Myocyte (in vitro differentiated cells): ENCODE data around the gene DUSP19. TPM values are rescaled to one million over a fixed set of nuclear protein-coding genes. Genes with fewer than 3 reads are reported as not detected.
"Not testable (repeated sequence)": the region's sequence is repeated elsewhere in the genome, so short reads cannot be mapped to it uniquely, and the experiment has no call there.

Experiments
- DNase-seq: peaks from one replicate; pipeline ENCODE4 v3.0.0-alpha.2; 2012; ENCODE audit warnings: low read depth
- polyA plus RNA-seq: library from polyadenylated mRNA; unstranded; fragments of >200 nt; gene quantifications from one replicate; pipeline ENCODE4 v1.2.1, GENCODE V29; 2012; ENCODE audit warnings: missing spikeins
- total RNA-seq: library from RNA; depleted of rRNA; stranded (reverse); fragments of >200 nt; gene quantifications from 2 replicates; pipeline ENCODE4 v1.2.3, GENCODE V29; 2014

The DUSP19 gene, protein sequence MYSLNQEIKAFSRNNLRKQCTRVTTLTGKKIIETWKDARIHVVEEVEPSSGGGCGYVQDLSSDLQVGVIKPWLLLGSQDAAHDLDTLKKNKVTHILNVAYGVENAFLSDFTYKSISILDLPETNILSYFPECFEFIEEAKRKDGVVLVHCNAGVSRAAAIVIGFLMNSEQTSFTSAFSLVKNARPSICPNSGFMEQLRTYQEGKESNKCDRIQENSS
- total RNA-seq = 5.3 and 5.9 TPM in 2 replicates
- 2.0 TPM for polyA plus RNA-seq

GRCh38 chr2:183078464-183079138 is at the start of gene DUSP19:
Gene DUSP19, plus strand, starts transcription at chr2:183078747. Its CDS starts 187 bp downstream, at chr2:183078934.
- DNase-seq = peak; percentile 95

GRCh38 chr2:183029219-183029618 is 49.3 kb upstream of the DUSP19 start:
- no peak for DNase-seq

GRCh38 chr2:183031911-183032794 is 46.4 kb upstream of the DUSP19 start:
- DNase-seq = no peak

DNA sequence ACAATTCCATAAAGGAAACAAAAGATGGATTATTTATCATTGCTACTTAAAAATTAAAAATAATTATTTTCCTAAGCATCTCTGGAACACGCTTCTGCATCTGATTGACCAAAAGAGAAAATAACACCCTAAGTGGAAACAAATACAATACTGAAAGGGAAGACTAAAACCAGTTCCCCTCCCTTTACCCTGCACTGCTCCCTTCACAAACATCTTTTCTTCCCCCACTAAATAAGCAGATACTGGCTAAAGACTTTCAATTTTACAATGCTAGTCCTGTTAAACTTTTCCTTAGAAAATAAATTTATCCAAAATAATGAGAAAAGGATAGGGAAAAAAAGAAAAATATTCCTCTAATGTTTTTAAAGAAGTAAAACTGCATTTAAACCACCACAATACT is 44.6 kb upstream of the DUSP19 start:
- no peak for DNase-seq

DNA sequence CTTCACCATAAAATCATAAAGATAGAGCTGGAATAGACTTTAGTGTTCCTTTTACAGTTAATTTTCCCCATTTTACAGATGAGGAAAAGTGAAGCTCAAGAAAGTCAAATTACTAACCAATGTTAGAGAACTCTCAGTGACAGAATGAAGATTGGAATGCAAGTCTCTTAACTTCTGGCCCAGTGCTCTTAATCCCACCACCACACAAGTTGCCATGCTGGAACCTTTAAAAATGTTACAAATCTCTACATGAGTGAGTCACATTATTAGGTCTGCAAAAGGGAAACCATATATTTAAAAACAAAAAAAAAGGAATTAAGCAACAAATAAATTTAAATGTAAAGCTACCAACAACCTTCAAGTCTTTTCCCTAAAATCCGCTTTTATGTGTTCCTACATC is 43.7 kb upstream of the DUSP19 start:
- DNase-seq = peak; percentile 32

DNA sequence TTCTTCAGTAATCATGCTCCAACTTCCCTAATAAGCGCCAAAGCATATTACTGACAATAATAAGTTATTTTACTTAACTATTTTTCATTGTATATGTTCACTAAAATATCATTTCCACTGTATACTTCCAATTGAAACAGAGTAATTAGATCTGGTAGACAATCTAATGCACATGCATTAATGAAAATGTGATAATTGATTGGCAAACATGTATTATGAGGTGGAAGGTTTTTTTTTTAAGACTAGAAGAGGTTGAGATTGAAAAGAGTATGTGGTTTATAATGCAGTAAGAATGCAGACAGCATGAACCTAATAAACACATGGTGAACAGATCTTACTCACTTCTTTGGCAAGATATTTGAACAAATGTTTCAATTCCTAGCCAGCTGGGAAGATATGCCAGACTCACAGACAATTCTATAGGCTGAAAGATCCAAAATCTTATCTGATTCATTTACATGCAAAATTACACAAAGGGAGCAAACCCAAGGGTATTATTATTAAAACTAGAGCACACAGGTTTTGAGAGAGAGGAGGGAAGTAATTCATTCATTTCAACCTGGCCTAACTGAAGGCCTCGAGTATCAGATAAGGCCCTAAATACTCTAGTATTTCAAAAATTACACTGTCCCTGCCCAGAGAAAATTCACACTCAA is 43.1 kb upstream of the DUSP19 start:
- no peak for DNase-seq

DNA sequence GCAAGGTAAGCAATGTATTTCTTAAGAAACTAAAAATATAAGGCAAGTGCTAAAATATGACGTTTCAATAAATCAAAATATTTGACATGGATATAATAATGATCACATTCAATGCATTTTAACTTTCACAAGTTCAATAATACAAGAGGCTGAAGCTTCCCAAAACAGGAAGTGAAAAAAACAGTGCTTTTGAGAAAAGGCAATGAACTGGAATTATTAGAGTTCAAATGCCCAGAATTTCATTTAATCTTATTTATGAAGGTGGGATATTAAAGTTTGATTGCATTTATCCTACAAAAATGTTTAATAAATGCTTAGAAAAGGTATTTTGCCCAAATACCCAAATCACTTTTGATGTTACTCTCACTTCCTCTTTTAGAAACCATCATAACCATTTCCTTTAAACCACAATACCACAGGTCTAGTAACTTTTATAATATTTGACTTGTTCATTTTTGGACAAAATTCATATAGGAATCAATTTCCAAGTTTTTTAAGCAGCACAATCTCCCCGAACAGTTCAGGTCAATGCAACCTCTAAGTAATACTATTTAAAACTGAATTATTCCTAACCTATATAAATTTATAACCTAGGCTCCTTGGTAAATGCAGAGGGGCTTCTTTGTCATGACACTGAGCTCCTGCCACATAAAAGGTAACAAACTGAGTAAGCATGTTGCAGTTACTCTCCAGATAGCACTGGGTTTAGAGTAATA is 42.4 kb upstream of the DUSP19 start:
- DNase-seq = no peak

- no peak for DNase-seq
Observed at GRCh38 chr2:183037074-183037552, 41.4 kb upstream of the DUSP19 start.

- peak; percentile 51 for DNase-seq
Observed at GRCh38 chr2:183037553-183038340, 40.8 kb upstream of the DUSP19 start.

DNA sequence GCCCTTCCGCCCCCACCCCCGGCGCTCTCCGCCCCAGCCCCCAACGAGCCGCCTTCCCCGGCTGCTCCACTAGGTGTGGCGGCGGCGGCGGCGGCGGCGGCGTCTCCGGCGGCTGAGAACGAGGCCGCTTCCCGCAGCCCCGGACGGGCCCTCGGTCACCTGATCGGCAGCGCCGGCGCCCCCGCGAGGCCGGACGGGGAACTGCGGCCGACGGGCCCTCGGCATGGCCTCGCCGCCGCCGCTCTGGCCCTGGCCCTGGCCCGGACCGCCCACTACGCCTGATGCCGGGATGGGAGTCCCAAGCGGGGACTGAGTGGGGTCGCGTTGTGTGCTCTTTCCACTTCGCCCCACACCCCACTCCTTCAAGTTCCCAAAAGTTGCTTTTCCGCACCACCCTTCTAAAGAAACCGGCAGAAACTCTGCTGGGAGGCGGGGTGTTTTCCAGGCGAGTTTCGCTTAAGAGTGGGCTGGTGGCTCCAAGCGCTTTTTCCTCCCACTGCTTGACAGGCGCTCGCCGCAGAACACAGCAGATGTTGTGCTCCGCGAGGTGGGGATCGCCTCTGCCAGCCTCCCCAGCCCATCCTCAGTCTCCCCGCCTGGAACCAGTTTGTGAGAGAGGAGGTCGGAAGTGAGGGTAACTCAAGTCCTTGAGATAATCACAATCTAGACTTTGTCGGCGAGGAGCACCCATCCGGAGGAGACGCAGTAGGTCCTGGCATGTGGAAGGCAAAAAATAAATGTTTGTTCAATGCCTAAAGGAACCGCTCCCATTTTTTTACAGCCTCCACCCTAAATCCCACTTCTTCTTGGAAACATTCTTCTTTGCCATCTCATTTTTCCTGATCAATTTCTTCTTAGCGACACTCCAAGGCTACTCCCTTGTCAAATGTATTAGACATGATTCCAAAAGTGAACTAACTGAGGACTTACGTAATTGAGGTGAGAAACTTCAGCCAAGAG is 39.9 kb upstream of the DUSP19 start, which contains the start of gene NCKAP1:
TSS of gene NCKAP1 (minus strand) at position 117 of the 960 bp plus-strand sequence. CDS start 358 bp downstream, outside the sequence.
- peak; percentile 89 for DNase-seq

DNA sequence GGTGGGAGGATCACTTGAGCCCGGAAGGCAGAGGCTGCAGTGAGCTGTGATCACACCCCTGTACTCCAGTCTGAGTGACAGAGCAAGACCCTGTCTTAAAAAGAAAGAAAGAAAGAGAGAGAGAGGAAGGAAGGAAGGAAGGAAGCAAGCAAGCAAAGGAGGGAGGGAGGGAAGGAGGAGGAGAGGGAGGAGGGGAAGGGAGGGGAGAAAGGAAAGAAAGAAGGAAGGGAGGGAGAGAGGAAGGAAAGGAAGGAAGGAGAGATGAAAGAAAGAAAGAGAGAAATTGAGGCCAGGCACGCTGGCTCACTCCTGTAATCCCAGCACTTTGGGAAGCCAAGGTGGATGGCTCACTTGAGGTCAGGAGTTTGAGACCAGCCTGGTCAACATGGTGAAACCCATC is 37.9 kb upstream of the DUSP19 start:
- DNase-seq = no peak

GRCh38 chr2:183043580-183043979 is 35.0 kb upstream of the DUSP19 start:
- DNase-seq = not testable (repeated sequence)

DNA sequence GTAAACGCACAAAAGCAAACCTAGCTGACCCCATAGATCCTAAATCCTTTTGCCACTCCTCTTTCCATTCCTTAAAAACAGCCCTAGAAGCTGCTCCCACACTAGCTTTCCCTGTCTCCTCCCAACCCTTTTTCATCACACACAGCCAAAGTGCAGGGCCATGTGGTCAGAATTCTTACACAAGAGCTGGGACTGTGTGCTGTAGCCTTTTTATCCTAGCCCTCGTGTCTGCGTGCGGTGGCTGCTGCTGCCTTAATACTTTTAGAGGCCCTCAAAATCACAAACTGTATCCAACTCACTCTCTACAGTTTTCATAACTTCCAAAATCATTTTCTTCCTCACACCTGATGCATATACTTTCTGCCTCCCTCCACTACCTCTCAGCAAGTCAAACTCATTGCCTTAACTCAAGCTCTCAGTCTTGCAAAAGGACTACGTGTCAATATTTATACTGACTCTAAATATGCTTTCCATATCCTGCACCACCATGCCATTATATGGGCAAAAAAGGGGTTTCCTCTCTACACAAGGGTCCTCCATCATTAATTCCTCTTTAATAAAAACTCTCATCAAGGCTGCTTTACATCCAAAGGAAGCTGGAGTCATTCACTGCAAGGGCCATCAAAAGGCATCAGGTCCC is 30.9 kb upstream of the DUSP19 start:
- not testable (repeated sequence) for DNase-seq

GRCh38 chr2:183049420-183049819 is 29.1 kb upstream of the DUSP19 start:
- DNase-seq = no peak

DNA sequence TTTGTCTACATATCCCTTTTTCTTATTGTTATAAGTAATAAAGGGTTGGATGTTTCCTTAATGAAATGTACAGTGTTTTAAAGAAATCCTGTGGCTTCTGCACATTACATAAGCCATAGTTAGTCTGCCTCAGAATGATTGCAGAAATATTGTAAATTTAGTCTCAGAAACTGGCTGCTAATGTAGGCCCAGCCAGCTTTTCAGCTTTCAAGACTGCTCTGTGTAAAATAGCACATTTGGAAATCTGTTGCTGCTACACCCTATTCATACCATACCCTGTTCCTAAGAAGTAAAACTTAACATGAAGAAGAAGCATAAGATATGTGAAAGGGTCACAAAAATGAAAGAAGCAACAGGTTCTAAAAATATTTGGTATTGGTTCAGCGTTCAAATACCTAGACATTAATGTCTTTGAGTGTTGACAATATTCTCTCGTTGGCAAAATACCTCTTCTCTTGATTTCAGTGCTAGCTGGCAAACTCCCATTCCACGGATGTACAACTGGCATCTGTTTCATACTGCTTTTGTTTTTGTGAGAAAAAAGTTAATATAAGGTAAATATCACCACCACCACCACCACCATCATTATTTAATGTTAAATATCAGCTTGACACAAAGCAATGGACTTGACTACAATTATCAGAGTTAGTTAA is 21.1 kb upstream of the DUSP19 start:
- no peak for DNase-seq

- DNase-seq = peak; percentile 60
Observed at GRCh38 chr2:183059561-183059960, 19.0 kb upstream of the DUSP19 start.

- no peak for DNase-seq
Observed at GRCh38 chr2:183060571-183061231, 17.8 kb upstream of the DUSP19 start.
